TTC549 (cell line): ENCODE data around the gene KIF4A.
"Not testable (repeated sequence)": the region's sequence is repeated elsewhere in the genome, so short reads cannot be mapped to it uniquely, and the experiment has no call there.

Experiments
- FAIRE-seq: peaks from 2 replicates; lab custom pipeline; 2012; peaks lifted over from hg19 to GRCh38; lab: Jason Lieb, UNC

The KIF4A gene

GRCh38 chrX:70292788-70293187 is 2.9 kb downstream of the KIF4A start:
- FAIRE-seq: no peak

GRCh38 chrX:70293621-70294020 is 3.7 kb downstream of the KIF4A start:
- FAIRE-seq: no peak

- no peak for FAIRE-seq
These were observed 11.8 kb downstream of the KIF4A start for GRCh38 chrX:70301716-70302115.

GRCh38 chrX:70313503-70313902 is 23.6 kb downstream of the KIF4A start:
- no peak for FAIRE-seq

GRCh38 chrX:70322784-70323183 is 32.9 kb downstream of the KIF4A start:
- no peak for FAIRE-seq

- FAIRE-seq: not testable (repeated sequence)
These were observed 33.7 kb downstream of the KIF4A start for GRCh38 chrX:70323628-70324027.

- FAIRE-seq: no peak
These were observed 34.4 kb downstream of the KIF4A start for GRCh38 chrX:70324326-70324725.

- FAIRE-seq: no peak
These were observed 41.3 kb downstream of the KIF4A start for GRCh38 chrX:70331161-70331560.

- FAIRE-seq: no peak
These were observed 42.7 kb downstream of the KIF4A start for GRCh38 chrX:70332600-70332999.

GRCh38 chrX:70336767-70337166 is 46.9 kb downstream of the KIF4A start:
- no peak for FAIRE-seq

- FAIRE-seq: no peak
These were observed 48.4 kb downstream of the KIF4A start for GRCh38 chrX:70338290-70338689.

- no peak for FAIRE-seq
These were observed 53.5 kb downstream of the KIF4A start for GRCh38 chrX:70343435-70343834.

- no peak for FAIRE-seq
These were observed 56.6 kb downstream of the KIF4A start for GRCh38 chrX:70346418-70347070.

- not testable (repeated sequence) for FAIRE-seq
These were observed 58.9 kb downstream of the KIF4A start for GRCh38 chrX:70348825-70349224.

GRCh38 chrX:70349367-70350125 is 59.6 kb downstream of the KIF4A start:
- not testable (repeated sequence) for FAIRE-seq

- FAIRE-seq: no peak
These were observed 62.6 kb downstream of the KIF4A start for GRCh38 chrX:70352496-70352895.

- FAIRE-seq: no peak
These were observed 63.6 kb downstream of the KIF4A start for GRCh38 chrX:70353514-70353913.

GRCh38 chrX:70354716-70355115 is 64.8 kb downstream of the KIF4A start:
- FAIRE-seq: no peak

GRCh38 chrX:70359458-70359857 is 69.6 kb downstream of the KIF4A start:
- FAIRE-seq: no peak

- FAIRE-seq: no peak
These were observed 70.5 kb downstream of the KIF4A start for GRCh38 chrX:70360366-70360765.

GRCh38 chrX:70368731-70369130 is 78.8 kb downstream of the KIF4A start:
- not testable (repeated sequence) for FAIRE-seq

GRCh38 chrX:70386235-70386634 is 96.3 kb downstream of the KIF4A start:
- FAIRE-seq: no peak

- FAIRE-seq: no peak
These were observed 109.0 kb downstream of the KIF4A start for GRCh38 chrX:70398899-70399298.

GRCh38 chrX:70400181-70400580 is 110.3 kb downstream of the KIF4A start:
- FAIRE-seq: not testable (repeated sequence)
